ENCODE measurements around the gene TMEM94.

TMEM94 gene

GRCh38 chr17:75508931-75509361 is 52.5 kb downstream of the TMEM94 start:
- Histone ChIP-seq H3K27ac (peak overlapping the region; percentile 80), H3K4me2 (ENCODE audit: low read length) (no peak overlapping the region), H3K36me3 (ENCODE audit: control insufficient read depth, insufficient read depth, low read length) (no peaks in the 10 kb centered on the region)

GRCh38 chr17:75509528-75510258 is 53.3 kb downstream of the TMEM94 start:
- Histone ChIP-seq H3K4me2 (ENCODE audit: low read length) (peak overlapping the region; percentile 14), H3K9ac (no peak overlapping the region), H3K36me3 (ENCODE audit: control insufficient read depth, insufficient read depth, low read length) (no peaks in the 10 kb centered on the region), H3K4me3 (ENCODE audit: low read depth, low read length) (no peak overlapping the region), H3K9me3 (ENCODE audit: control insufficient read depth, low read length) (no peaks in the 10 kb centered on the region), H3K27ac (peak overlapping the region; percentile 89), H3K79me2 (no peaks in the 10 kb centered on the region), H3K27me3 (ENCODE audit: control insufficient read depth, insufficient read depth, low read length) (no peaks in the 10 kb centered on the region), H2AFZ (no peak overlapping the region), H3K4me1 (peaks cover 10% of the 10 kb centered on the region)
- TF ChIP-seq CTCF (IDR thresholded peaks at IDR 0.05): no peak

More at GRCh38 chr17:75508931-75509361, 52.5 kb downstream of the TMEM94 start:
- Histone ChIP-seq H3K4me1 (peaks cover 13% of the 10 kb centered on the region), H3K27me3 (ENCODE audit: control insufficient read depth, insufficient read depth, low read length) (no peaks in the 10 kb centered on the region), H3K9ac (no peak overlapping the region), H2AFZ (no peak overlapping the region), H3K4me3 (ENCODE audit: low read depth, low read length) (no peak overlapping the region), H3K9me3 (ENCODE audit: control insufficient read depth, low read length) (no peaks in the 10 kb centered on the region), H3K79me2 (no peaks in the 10 kb centered on the region)
- no peak for TF ChIP-seq CTCF (IDR thresholded peaks at IDR 0.05)

- Histone ChIP-seq H3K4me1 (peaks cover 10% of the 10 kb centered on the region), H3K79me2 (peaks cover 2% of the 10 kb centered on the region), H3K4me2 (ENCODE audit: low read length) (peak overlapping the region; percentile 46), H3K9me3 (ENCODE audit: control insufficient read depth, low read length) (no peaks in the 10 kb centered on the region), H3K4me3 (ENCODE audit: low read depth, low read length) (no peak overlapping the region), H2AFZ (no peak overlapping the region), H3K27ac (peak overlapping the region; percentile 89), H3K9ac (no peak overlapping the region), H3K36me3 (ENCODE audit: control insufficient read depth, insufficient read depth, low read length) (no peaks in the 10 kb centered on the region), H3K27me3 (ENCODE audit: control insufficient read depth, insufficient read depth, low read length) (no peaks in the 10 kb centered on the region)
- no peak for TF ChIP-seq CTCF (IDR thresholded peaks at IDR 0.05)
Observed at GRCh38 chr17:75511270-75511609, 54.8 kb downstream of the TMEM94 start.

GRCh38 chr17:75511610-75512575 is 55.5 kb downstream of the TMEM94 start:
- peak overlapping the region; percentile 30 for H3K4me3 ChIP-seq (ENCODE audit: low read depth, low read length)
- peaks cover 2% of the 10 kb centered on the region for H3K79me2 ChIP-seq
- H3K4me1 ChIP-seq: peaks cover 10% of the 10 kb centered on the region

More at GRCh38 chr17:75511610-75512575, 55.5 kb downstream of the TMEM94 start:
- Histone ChIP-seq H3K9ac (no peak overlapping the region), H3K4me2 (ENCODE audit: low read length) (peak overlapping the region; percentile 46), H2AFZ (no peak overlapping the region), H3K9me3 (ENCODE audit: control insufficient read depth, low read length) (no peaks in the 10 kb centered on the region), H3K27ac (peak overlapping the region; percentile 89), H3K36me3 (ENCODE audit: control insufficient read depth, insufficient read depth, low read length) (no peaks in the 10 kb centered on the region), H3K27me3 (ENCODE audit: control insufficient read depth, insufficient read depth, low read length) (no peaks in the 10 kb centered on the region)
- TF ChIP-seq CTCF (IDR thresholded peaks at IDR 0.05): no peak
